CMK (cell line): Measurements from ENCODE around the gene TMEM158.
A peak's percentile ranks its signal among the peaks of the same experiment; 100 is the strongest.

Experiments used
- DNase-seq: peaks from one replicate; pipeline ENCODE4 v3.0.0-alpha.2; 2010; ENCODE audit warnings: low read depth

Gene TMEM158

DNA sequence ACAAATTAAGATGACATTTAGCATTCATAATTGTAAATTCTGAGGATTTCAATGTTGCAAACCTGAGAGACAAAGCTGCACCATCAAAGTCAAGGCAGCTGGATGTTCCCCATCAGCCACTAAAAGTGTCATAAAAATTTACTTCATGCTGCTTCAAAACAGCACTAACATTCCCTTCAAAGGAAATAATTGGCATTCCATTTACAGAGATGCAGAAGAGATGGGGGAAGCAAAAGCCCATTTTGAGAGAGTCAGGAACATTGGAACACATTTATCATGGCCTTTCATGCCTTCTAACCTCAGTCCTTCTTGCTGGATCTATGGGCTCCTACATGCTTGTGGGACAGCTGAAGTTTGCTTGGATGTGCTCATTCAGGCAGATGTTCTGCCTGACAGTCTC is 6.4 kb upstream of the TMEM158 start:
- DNase-seq, result no peak

DNA sequence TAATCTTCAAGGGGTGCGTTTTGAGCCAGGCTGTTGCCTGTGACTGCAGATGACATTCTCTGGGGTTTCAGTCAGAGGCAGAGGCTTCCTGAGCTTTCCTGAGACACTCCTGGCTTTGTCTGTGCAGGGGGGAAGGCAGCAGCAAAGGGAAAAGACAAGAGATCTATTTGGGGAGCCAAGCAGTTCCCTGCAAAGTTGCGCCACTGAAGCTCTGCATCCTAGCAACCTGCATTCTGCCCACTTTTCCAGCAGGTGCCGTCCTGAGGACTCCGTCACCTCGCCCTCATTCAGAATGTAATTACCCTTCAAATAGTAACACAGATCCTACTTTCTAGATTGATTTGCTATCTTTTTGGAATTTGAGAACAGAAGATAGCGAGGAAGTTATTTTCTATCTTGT is 1.9 kb upstream of the TMEM158 start:
- no peak for DNase-seq

DNA sequence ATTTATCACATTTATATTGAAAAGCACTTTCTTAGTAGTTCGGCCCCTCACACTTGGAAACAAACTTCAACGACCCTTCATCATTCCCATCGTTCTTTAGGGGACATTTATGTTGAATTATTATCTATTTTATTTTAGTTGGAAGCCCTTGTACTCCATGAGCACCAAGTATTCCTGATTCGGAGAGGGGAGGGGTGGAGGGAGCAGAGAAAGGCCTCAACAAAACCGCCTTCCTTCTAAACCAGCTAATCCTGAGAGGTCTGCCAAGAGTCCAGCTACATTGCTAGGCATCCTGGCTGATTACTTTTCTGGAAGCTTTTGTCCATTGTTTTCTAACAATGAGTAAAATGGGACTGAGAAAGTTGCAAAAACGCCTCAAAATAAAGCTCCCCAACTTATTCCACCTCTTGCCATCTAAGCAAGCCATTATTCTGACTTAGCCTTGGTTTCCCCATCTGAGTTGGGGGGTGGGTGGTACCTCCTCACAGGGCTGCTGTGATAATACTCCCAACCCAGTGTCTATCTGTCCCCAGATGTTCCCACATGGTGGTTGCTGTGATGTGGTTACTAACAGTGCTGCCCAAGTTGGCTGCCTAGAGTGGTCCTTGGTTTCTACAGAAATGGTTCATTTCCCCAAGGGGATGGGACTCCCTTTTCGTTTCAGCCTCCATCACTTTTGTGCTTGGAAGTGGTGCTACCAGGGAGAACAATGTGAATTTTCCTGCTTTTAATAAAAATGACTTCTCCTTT is 1.2 kb upstream of the TMEM158 start:
- DNase-seq, result no peak

DNA sequence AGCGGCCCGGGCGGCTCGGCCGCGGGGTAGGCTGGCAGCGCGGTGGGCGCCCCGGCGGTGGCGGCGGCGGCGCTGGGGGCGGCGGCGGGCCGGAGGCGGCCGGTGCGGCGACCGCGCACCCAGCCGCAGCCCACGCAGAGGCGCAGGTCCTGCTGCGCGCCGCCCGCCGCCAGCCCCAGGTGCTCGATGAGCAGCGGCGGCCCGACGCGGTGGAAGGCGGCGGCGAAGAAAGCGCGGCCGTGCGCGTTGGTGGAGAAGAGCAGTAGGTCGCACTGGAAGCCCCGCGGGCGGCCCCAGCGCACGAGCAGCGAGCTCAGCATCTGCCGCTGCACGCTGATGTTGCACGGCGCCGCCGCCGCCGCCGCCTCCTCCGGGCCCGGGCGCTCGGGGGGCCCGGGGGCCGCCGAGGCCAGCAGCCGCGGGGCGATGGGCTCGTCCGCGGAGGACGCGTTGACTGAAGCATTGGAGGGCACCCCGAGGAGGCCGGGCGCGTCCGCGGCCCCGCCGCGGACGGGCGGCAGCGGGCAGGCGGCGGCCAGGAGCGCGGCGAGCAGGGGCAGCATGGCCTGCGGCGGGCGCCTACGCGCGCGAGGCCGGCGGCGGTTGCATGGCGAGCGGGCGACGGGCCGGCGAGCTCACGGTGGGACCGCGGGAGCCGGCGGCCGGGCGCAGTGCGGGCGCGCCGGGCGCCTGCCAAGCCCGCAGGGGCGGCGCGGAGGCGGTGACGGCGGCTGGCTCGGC is 452 bp downstream of the TMEM158 start:
- no peak for DNase-seq

DNA sequence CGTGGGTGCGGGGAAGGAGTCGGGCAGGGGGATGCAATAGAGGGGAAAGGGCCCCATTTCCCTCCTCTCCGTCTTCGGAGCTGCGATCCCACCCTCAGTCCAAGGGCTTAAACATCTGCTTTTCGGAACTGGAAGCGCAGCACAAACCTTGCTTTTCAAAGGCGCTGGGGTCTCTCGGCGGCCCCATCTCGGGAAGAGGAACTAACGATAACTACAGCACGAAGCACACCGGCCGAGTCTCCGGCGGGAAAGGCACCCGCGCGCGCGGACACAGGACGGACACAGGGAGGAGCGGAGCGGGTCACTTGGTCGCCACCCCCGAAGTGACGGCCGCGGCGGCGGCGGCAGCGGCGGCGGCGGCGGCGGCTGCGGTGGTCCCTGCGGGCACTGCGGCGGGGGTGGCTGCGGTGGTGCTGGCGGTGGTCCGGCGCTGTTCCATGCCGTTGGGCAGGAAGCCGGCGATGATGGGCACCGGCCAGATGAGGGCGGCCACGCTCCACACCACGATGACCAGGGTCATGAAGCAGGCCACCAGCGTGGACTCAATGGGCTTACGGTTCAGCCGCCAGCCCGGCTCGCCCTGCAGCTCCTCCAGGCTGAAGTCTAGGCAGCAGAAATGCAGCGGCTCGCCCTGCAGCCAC is 1.1 kb downstream of the TMEM158 start:
- DNase-seq, result peak; percentile 31

DNA sequence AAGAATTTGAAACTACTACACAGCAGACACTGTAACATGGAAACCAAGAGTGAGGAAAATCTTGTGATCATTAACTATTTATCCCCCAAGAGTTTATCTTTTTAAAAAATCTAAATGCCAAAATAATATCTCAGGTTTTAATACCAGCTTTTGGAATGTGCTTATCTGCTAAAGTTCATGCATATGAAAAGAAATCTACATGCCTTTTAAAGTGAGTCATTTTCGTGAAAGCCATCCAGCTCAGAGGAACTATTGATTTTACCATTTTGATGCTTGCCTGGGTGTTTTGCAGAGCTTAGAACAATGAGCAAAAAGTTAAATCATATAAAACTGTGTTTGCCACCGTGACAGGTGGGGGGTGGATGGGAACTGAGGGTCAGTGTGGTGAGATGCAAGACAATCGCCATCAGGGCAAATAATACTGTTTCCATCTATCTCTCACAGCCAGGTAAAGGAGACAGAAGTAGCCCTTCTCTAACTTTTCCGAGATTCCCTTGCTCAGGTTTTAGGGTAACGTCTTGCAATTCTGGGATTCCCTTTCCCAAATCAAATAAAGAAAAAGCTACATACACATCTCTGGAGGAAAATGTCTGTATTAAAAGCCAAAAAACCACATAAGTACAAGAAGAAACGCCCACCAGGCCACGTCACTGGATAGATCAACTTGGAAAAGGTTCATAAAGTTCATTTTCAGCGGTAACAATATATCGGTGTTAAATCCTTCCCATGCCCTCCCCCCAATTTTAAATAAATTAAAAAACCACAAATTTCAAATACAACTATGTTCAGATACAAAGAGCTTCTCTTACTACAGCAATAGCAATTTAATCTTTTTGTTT is 2.0 kb downstream of the TMEM158 start:
- no peak for DNase-seq

DNA sequence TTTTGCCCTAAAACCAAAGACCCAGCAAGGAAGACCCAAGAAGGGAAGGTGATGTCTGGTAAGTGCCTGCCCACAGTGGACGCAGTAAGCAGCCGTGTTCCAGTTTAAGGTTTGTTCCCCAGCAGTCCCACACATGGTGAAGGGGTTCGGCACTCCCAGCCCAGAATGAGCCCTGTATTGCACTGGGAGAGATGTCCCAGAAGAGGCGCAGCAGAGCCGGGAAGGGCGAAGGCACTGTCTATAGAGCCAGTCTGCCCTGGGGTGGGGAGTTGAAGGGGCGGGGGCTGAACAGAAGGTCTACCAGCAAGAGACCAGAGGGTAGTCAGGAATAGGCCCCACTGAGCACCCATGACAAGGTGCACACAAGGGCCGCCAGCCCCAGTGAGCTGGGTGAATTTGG is 6.4 kb downstream of the TMEM158 start:
- DNase-seq, result no peak

DNA sequence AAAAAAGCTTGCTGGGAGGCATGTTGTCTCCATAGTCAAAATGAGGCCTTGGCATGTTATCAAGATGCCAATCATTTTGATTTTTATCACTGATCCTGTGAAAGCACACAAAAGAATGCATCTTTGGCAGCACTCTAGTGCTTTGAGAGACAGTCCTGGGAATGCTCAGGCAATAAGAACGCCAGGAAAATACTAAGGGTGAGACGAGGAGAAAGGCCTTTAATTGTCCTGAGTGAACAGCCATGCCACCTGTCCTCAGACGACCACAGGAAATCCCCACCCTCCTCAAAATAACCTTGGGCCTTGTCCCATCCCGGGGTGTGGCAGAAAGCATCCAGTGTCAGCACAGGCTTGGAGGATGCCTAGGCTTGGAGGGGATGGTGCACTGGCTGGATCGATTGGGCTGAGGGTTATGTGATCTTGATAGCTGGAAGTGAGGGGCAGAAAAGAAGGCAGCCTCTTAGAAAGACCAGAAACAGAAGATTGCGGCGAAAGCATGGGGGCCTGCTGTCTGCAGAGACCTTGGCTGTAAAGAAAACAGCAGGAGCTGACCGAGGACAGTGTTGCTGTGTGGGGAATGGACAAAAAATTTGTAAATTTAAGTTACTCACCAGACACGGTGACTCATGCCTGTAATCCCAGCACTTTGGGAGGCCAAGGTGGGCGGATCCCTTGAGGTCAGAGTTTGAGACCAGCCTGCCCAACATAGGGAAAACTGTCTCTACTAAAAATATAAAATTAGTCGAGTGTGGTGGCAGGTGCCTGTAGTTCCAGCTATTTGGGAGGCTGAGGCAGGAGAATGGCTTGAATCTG is 7.3 kb downstream of the TMEM158 start:
- DNase-seq, result no peak

DNA sequence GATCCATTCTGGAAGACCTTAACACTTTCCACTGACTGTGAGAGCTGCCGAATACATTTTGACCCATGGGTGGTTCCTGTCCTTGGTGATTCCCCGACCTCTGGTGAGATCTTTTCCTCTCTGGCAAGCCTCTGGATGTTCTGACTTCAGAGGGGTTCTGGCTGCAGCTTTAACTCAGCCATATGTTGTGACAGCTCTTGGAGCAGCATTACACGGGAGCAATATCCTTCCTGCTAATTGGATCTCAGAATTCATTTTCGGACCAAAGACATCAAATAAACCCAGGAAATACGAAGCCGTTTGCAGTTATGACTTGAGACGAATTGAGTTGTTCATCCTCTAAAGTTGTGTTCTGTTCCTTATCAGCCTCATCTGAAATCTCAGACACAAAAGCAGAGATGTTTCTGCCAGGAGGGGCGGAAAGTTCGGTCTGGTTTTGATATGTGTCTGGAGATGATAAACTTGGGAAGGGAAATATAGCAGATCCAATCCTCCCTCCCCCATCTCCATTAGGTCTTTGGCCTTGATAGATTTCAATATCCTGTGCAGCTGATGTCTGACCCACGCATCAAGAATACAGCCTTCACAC is 10.0 kb downstream of the TMEM158 start:
- no peak for DNase-seq

DNA sequence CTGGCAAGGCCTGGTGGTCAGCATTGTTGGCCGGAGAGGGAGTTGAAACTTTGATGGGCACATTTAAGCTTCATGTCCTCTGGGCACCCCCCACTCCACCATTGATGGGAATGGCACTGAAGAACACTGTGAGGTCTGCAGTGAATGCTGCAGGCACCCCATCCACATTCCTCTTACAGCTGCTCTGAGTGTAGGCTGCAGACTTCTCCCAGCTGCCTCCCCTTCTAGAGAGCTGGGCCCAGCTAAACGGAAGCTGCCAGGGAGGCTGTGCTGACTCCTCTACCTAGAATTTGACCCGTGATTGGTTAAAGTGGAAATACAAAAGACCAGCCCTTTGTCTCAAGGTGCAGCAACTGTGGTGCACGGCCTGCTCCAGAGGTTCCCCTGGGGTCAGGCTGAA is 10.6 kb downstream of the TMEM158 start:
- DNase-seq, result no peak

DNA sequence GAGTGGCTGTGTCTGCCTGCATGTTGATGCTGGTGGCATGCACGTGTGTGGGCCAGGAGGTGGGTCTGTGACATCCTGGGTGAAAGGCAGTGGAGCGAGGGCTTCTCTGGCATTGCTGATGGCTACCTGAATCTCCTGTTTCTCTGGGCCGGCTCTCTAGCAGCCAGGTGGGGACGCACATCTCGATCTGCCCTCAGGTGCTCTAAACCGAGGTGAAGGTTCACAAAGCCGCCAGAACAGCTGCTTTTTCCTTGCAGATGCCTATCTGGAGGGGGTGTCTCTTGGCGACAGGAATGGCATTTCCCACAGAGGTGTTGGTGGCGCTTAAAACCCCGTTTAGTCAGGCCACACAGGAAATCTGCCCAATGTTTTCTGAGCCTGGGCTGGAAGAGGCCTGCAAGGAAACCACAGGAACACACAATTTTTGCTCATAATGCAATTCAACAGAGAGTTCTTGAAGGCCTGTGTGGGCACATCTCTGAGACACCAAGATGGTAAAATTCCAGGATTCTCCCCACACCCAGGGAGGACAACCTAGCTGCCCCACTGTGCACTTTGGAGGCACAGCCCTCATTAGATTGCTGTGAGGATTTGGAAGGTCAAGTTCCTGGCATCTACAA is 11.9 kb downstream of the TMEM158 start:
- no peak for DNase-seq

DNA sequence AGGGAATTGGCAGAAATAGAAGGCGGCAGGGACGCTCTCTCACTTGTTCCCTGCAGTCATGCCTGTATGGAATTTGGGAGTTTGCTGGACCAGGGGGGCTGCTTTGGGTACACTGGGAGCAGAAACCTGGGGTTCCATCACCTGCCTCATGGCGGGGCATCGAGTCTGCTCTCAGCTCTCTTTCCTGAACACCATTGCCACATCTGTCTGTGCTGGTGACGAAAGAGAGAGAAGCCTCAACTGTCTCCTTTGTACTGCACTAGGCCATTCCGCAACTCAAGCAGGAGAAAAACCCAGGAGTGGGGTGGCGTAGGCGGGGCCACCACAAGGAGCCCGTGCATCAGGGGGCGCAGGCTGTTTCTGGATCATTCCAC is 14.0 kb downstream of the TMEM158 start:
- no peak for DNase-seq

DNA sequence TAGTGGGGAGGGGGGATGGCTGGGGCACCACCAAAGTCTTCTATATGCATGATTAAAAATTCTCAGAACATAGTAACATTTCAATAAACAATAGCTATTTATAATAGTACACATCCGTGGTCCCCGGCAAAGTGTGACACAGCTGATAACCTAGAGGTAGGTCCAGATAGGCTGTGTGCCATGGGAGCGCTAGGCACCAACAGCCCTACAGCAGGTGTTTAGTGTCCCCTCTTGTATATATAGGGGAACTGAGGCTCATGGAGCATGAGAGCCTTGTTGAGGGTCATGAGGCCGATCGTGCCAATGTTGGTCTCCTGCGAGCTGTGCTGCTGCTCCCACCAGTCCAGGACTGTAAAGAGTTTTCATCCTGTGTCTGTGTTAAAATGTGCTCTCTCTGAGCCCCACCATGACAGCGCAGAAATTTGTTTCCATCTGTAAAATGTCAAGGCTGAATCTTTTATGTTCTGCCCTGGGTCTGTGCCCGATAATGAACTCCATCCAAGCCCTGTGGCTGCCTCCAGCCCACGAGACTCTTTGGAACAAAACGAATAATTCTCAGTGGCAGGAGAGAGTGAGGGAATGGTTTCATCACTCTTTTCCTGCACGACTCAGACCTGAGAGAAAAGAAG is 14.5 kb downstream of the TMEM158 start:
- no peak for DNase-seq

DNA sequence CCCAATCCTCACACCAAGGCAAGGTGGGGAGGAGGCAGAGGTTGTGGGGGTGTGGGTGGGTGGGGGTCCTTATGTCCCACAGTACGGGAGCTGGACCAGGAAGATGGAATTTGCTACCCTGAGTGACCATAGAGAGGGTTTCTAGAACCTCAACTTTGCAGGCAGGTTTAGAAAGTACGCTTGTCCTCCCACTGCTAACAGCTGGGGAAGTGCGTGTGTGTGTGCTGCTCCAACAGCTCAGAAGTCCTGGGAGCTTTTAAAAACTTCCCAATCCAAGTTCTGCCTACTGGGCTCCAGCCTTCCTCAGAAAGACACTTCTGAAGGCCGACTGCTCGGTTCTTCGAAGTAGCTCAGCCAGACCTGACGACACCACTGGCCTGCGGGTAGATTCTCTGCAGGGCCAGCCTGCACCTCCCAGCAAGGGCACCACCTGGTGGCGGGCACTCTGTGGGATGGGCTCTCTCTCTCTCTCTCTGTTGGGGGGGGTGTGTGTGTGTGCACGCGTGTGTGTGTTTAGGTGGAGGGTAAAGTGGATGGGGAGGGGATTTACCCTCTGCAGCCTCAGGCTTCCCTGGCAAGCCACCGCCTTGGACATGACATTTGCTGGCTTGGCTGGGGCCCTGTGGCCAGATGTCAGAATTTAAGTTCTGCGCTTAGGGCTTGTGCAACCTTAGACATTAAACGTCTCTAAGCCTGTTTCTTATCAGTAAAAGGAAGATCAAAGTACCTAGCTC is 15.6 kb downstream of the TMEM158 start:
- DNase-seq, result peak; percentile 21

DNA sequence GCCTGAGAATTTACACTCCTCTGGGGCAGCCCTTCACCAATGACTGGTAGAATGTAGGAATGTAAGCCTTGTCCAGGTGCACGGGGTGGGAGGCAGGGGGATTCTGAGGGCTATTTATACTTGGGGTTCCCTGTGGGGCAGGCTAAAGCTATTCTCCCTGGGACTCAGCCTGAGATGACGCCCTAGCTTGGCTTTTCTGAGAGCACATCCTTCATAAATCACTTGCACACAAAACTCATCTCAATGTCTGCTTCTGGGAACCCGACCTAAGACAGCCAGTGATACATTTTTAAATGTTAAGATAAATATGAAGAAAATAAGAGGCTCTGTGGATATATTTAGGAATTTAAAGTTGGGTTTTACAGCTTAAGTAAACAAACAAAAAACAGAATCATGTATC is 16.6 kb downstream of the TMEM158 start:
- no peak for DNase-seq

DNA sequence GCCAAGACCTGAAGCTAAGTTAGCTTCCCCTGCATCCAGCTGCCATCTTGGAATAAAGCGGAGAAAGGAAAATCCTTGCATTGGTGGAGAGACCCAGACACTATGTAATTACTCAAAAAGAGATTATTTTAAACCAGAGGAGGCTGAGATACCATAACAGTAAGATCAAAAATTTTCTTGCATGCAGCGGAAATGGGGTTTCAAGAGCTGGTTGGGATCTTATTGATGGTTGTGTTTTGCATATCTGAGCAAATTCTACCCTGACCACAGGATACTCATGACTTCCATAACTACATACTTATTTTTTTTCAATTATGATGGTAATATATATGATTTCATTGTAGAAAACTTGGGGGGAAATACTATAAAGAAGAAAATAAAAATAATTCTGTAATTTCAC is 17.5 kb downstream of the TMEM158 start:
- no peak for DNase-seq

DNA sequence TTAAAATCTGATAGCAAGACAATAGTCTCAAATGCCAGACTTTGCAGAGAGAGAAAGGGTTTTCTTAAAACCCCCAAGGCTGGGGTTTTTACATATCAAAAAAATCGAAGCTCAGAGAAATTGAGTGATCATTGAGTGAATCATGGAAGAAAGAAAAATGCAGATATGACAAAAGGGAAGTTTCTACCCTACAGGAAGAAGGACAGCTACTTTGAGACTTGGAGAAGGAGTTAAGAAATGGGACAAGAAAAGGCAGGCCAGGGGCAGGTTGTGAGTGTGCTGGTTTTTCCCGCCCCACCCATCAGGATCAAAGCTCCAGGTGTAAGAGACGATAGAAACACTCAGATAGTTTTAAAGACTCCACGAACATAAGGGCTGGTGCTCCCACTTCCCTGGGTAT is 18.6 kb downstream of the TMEM158 start:
- no peak for DNase-seq

DNA sequence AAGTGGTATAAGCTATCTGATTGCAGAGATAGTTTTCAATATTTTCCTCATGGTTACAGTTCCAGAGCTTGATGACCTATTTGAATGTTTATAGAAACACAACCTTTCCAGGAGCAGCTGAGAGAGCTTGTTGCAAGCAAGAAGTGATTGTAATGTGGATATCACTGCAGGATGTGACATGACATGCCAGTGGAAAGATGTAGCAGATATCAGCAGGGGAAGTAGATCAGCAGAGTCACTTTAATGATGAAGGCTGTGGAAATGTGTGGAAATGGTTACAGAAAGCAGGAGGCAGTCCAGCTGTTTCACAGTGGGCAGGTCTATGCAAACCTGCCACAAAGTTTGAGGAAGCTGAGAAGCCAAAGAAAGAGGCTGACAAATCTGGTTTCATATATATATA is 21.0 kb downstream of the TMEM158 start:
- DNase-seq, result no peak

DNA sequence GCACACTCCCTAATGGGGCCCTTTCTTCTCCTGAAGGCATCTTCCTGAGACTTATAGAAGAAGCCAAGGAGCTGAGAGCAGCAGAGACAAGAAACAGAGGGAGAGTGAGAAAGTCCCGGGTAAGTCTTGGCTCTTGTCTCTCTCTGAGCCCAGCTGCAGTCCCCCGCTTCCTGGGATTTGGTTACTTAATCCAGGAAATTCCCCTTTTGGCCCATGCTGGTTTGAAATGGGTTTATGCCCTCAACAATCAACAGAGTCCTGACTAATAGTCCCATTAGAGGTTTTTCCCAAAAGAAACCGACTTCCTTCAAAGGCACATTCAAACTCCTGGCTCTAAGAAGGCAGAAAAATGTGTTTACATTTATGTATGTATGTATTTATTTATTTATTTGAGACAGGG is 22.0 kb downstream of the TMEM158 start:
- DNase-seq, result no peak
